Spleen (tissue), 7 donors: ENCODE measurements around the gene SLC22A12.

Experiments
- POLR2A ChIP-seq, 3 donors: fragments of 450-650 bp; IDR thresholded peaks; one replicate each; pipeline ENCODE4 v1.5.1; 2017; ENCODE audit warnings: antibody characterized with exemption in 3 of 3, mild to moderate bottlenecking in 1 of 3
- TF ChIP-seq, protein P1 (sequence below), 11 experiments: fragments of 200-600 bp in 7 of 11; fragments of 450-650 bp in 4 of 11; sonication (generic) in 4 of 11; IDR thresholded peaks in 8 of 11; conservative IDR thresholded peaks in 3 of 11; 1 replicate in 7 of 11; 2 replicates in 4 of 11; pipeline versions ENCODE4 v1.4.0 to v1.8.0; 2016 to 2021; ENCODE audit warnings: antibody characterized with exemption in 11 of 11, inconsistent platforms in 4 of 11, mild to moderate bottlenecking in 1 of 11
- donor health status: DM: no; HTN: no; CAD: no; lungs with moderate emphysema.
- donor health status: DM: no; HTN: no; CAD: no.
- donor health status: DM: no; HTN: no; CAD: no.

DNA sequence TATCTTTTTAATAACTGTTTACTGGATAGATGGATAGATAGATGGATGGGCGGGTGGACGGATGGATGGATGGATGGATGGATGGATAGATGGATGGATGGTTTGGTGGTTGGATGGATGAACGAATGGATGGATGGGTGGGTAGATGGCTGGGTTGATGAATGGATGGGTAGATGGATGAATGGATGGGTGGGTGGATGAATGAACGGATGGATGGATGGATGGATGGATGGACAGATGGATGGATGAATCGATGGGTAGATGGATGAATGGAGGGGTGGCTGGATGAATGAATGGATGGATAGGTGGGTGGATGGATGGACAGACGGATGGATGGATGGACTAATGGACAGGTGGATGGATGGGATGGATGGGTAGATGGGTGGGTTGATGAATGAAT lies 13.8 kb upstream of the SLC22A12 start:
- TF ChIP-seq, protein P1, sequence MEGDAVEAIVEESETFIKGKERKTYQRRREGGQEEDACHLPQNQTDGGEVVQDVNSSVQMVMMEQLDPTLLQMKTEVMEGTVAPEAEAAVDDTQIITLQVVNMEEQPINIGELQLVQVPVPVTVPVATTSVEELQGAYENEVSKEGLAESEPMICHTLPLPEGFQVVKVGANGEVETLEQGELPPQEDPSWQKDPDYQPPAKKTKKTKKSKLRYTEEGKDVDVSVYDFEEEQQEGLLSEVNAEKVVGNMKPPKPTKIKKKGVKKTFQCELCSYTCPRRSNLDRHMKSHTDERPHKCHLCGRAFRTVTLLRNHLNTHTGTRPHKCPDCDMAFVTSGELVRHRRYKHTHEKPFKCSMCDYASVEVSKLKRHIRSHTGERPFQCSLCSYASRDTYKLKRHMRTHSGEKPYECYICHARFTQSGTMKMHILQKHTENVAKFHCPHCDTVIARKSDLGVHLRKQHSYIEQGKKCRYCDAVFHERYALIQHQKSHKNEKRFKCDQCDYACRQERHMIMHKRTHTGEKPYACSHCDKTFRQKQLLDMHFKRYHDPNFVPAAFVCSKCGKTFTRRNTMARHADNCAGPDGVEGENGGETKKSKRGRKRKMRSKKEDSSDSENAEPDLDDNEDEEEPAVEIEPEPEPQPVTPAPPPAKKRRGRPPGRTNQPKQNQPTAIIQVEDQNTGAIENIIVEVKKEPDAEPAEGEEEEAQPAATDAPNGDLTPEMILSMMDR (IDR thresholded peaks at IDR 0.05 in 8 of 11, conservative IDR thresholded peaks at IDR 0.05 in 3 of 11) = no peak
- TF ChIP-seq POLR2A (IDR thresholded peaks at IDR 0.05) = no peak
